NT2/D1 (cell line): ENCODE data around the gene FPR2.

Experiments
- SUZ12 ChIP-seq: IDR thresholded peaks from 2 replicates; pipeline ENCODE4 v1.6.1; 2011; ENCODE audit not compliant: insufficient read length, insufficient read depth; ENCODE audit errors: extremely low read depth
- YY1 ChIP-seq: IDR thresholded peaks from 2 replicates; pipeline ENCODE4 v1.6.1; 2011; ENCODE audit not compliant: insufficient read length, insufficient read depth
- ZNF274 ChIP-seq: IDR thresholded peaks from 2 replicates; pipeline ENCODE4 v1.6.1; 2011; ENCODE audit warnings: mild to moderate bottlenecking, low read depth, low read length

DNA sequence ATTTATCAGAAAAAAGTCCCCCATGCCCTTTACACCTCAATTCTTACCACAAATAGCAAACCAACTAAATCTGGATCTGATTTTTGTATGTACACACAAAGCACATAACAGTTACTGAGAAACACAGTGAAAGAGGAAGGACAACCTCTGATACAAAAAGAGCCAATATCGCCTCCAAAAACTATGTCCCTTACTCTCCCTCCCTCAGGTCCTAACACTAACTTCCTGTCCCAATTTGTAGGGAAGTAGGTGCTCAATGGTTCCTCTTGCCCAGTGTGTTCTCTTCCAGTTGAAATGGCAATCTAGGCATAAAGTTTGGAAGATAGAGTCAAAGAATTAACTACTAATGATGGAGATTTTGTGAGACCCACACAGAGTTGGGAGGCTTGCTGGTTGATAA, 18.2 kb downstream of the FPR2 start:
- no peak for TF ChIP-seq ZNF274
- no peak for TF ChIP-seq SUZ12
- no peak for TF ChIP-seq YY1
